GM12891 (cell line): ENCODE results near the gene MGAT5.

Experiments used
- DNase-seq: peaks from one replicate; pipeline ENCODE4 v3.0.0; 2011; ENCODE audit warnings: low spot score; ENCODE audit not compliant: insufficient read length
- FAIRE-seq: peaks from 2 replicates; lab custom pipeline; 2011; peaks lifted over from hg19 to GRCh38; lab: Jason Lieb, UNC
- PAX5 ChIP-seq: IDR thresholded peaks from 2 replicates; pipeline ENCODE4 v1.6.1; 2011; ENCODE audit warnings: low read length, moderate library complexity, mild to moderate bottlenecking; ENCODE audit not compliant: insufficient read depth, severe bottlenecking
- POLR2A ChIP-seq: IDR thresholded peaks from 2 replicates; pipeline ENCODE4 v1.6.1; 2011; ENCODE audit warnings: low read depth, low read length, control low read depth
- POLR2AphosphoS5 ChIP-seq: IDR thresholded peaks from 2 replicates; pipeline ENCODE4 v1.6.1; 2011; ENCODE audit warnings: low read depth, low read length, control low read depth
- POU2F2 ChIP-seq: IDR thresholded peaks from 2 replicates; pipeline ENCODE4 v1.6.1; 2011; ENCODE audit warnings: low read depth, mild to moderate bottlenecking, control low read depth, low read length, moderate library complexity
- SPI1 ChIP-seq: IDR thresholded peaks from 2 replicates; pipeline ENCODE4 v1.6.1; 2011; ENCODE audit warnings: low read depth, low read length, control low read depth
- TAF1 ChIP-seq: IDR thresholded peaks from 2 replicates; pipeline ENCODE4 v1.6.1; 2011; ENCODE audit warnings: low read depth, low read length, control low read depth

The MGAT5 gene

GRCh38 chr2:134441153-134441863 lies 187.4 kb downstream of the MGAT5 start:
- FAIRE-seq = no peak
- TF ChIP-seq PAX5 (no peak), POLR2AphosphoS5 (0 out of 2 replicates have a peak, but pooled peaks have one; percentile 50), POU2F2 (no peak)
- no peak for DNase-seq

- DNase-seq = no peak
- no peak for TF ChIP-seq SPI1
- TF ChIP-seq TAF1 = no peak
- TF ChIP-seq POLR2AphosphoS5 = no peak
- TF ChIP-seq POU2F2 = no peak
- TF ChIP-seq POLR2A = no peak
- no peak for TF ChIP-seq PAX5
- no peak for FAIRE-seq
Measured at GRCh38 chr2:134443814-134444480, 190.1 kb downstream of the MGAT5 start.

GRCh38 chr2:134445116-134445515 lies 191.2 kb downstream of the MGAT5 start:
- FAIRE-seq (no peak), DNase-seq (no peak)
- no peak for TF ChIP-seq PAX5

- TF ChIP-seq POLR2AphosphoS5 (no peak), POU2F2 (no peak), TAF1 (no peak), SPI1 (no peak), PAX5 (no peak), POLR2A (no peak)
- DNase-seq (no peak), FAIRE-seq (no peak)
Measured at GRCh38 chr2:134445985-134446382, 192.1 kb downstream of the MGAT5 start.

- FAIRE-seq = no peak
- no peak for TF ChIP-seq TAF1
- no peak for TF ChIP-seq SPI1
- no peak for TF ChIP-seq POLR2AphosphoS5
- TF ChIP-seq PAX5 = no peak
- TF ChIP-seq POLR2A = no peak
- TF ChIP-seq POU2F2 = no peak
- no peak for DNase-seq
Measured at GRCh38 chr2:134446383-134447017, 192.6 kb downstream of the MGAT5 start.

- DNase-seq (no peak), FAIRE-seq (no peak)
- no peak for TF ChIP-seq TAF1
- no peak for TF ChIP-seq PAX5
- TF ChIP-seq POU2F2 = no peak
- no peak for TF ChIP-seq SPI1
- TF ChIP-seq POLR2AphosphoS5 = no peak
- TF ChIP-seq POLR2A = no peak
Measured at GRCh38 chr2:134447669-134448068, 193.8 kb downstream of the MGAT5 start.

- DNase-seq (no peak), FAIRE-seq (no peak)
- no peak for TF ChIP-seq POU2F2
- no peak for TF ChIP-seq POLR2AphosphoS5
- TF ChIP-seq POLR2A = no peak
- no peak for TF ChIP-seq PAX5
- TF ChIP-seq TAF1 = no peak
- no peak for TF ChIP-seq SPI1
Measured at GRCh38 chr2:134448650-134449049, 194.8 kb downstream of the MGAT5 start.

GRCh38 chr2:134449157-134449556 lies 195.3 kb downstream of the MGAT5 start:
- FAIRE-seq (no peak), DNase-seq (no peak)
- no peak for TF ChIP-seq POU2F2
- TF ChIP-seq TAF1 = no peak
- TF ChIP-seq SPI1 = no peak
- no peak for TF ChIP-seq POLR2AphosphoS5
- no peak for TF ChIP-seq PAX5
- TF ChIP-seq POLR2A = no peak

- no peak for DNase-seq
- FAIRE-seq = no peak
- TF ChIP-seq SPI1 (no peak), POLR2A (no peak), POU2F2 (no peak), PAX5 (no peak), POLR2AphosphoS5 (no peak), TAF1 (no peak)
Measured at GRCh38 chr2:134449751-134450513, 196.1 kb downstream of the MGAT5 start.
